Kidney epithelial cell (primary cell): ENCODE results near the gene UBR7. TPM values are rescaled to one million over a fixed set of nuclear protein-coding genes. Genes with fewer than 3 reads are reported as not detected.
"Not testable (repeated sequence)": the region's sequence is repeated elsewhere in the genome, so short reads cannot be mapped to it uniquely, and the experiment has no call there.

Experiments used
- DNase-seq: peaks from one replicate; pipeline ENCODE4 v3.0.0-alpha.2; 2010; ENCODE audit warnings: low read depth
- H3K27me3 ChIP-seq: 2 replicates; pipeline ENCODE4 v1.6.0; 2011; ENCODE audit warnings: low read length; ENCODE audit not compliant: control insufficient read depth, insufficient read depth
- H3K36me3 ChIP-seq: 2 replicates; pipeline ENCODE4 v1.5.1; 2011; ENCODE audit warnings: low read length; ENCODE audit not compliant: control insufficient read depth, insufficient read depth
- H3K4me3 ChIP-seq: 2 replicates; pipeline ENCODE4 v1.5.1; 2011; ENCODE audit warnings: low read depth, mild to moderate bottlenecking, control low read depth, low read length
- CTCF ChIP-seq: IDR thresholded peaks from 2 replicates; pipeline ENCODE4 v1.5.1; 2011; ENCODE audit warnings: mild to moderate bottlenecking, moderate library complexity, low read length, control low read depth, inconsistent platforms; ENCODE audit not compliant: insufficient read depth, poor library complexity, severe bottlenecking
- total RNA-seq: library from RNA; depleted of rRNA; stranded (reverse); fragments of >200 nt; gene quantifications from 2 replicates; pipeline ENCODE4 v1.2.3, GENCODE V29; 2015

Gene UBR7
- total RNA-seq = 12.5 and 16.1 TPM in 2 replicates

- TF ChIP-seq CTCF = peak; percentile 12
- H3K36me3 ChIP-seq = no peaks in the 10 kb centered on the region
- peak; percentile 89 for DNase-seq
- H3K27me3 ChIP-seq = no peaks in the 10 kb centered on the region
- peak within 1 kb of the TSS; percentile 83 for H3K4me3 ChIP-seq
Observed at GRCh38 chr14:93206793-93207467, at the start of gene UBR7, which contains the start of gene GON7. UBR7 (plus strand) TSS chr14:93207256; CDS start chr14:93207292, 36 bp downstream. GON7 (minus strand) TSS chr14:93207065; CDS start chr14:93207037, 28 bp downstream.

GRCh38 chr14:93158349-93158748 is 48.7 kb upstream of the UBR7 start:
- not testable (repeated sequence) for H3K4me3 ChIP-seq, DNase-seq, H3K27me3 ChIP-seq, H3K36me3 ChIP-seq

- H3K27me3 ChIP-seq, DNase-seq, H3K4me3 ChIP-seq, H3K36me3 ChIP-seq: not testable (repeated sequence)
Observed at GRCh38 chr14:93159625-93160352, 47.3 kb upstream of the UBR7 start.

GRCh38 chr14:93160353-93160801 is 46.7 kb upstream of the UBR7 start:
- peak; percentile 59 for TF ChIP-seq CTCF
- no peak for DNase-seq
- no peak overlapping the region for H3K4me3 ChIP-seq
- no peaks in the 10 kb centered on the region for H3K27me3 ChIP-seq
- no peaks in the 10 kb centered on the region for H3K36me3 ChIP-seq

GRCh38 chr14:93161411-93161940 is 45.6 kb upstream of the UBR7 start:
- H3K4me3 ChIP-seq = no peak overlapping the region
- H3K36me3 ChIP-seq = no peaks in the 10 kb centered on the region
- no peak for DNase-seq
- TF ChIP-seq CTCF = no peak
- no peaks in the 10 kb centered on the region for H3K27me3 ChIP-seq

- Histone ChIP-seq H3K36me3 (no peaks in the 10 kb centered on the region), H3K4me3 (no peak overlapping the region), H3K27me3 (no peaks in the 10 kb centered on the region)
- TF ChIP-seq CTCF = no peak
- no peak for DNase-seq
Observed at GRCh38 chr14:93163564-93163963, 43.5 kb upstream of the UBR7 start.

GRCh38 chr14:93165271-93166265 is 41.5 kb upstream of the UBR7 start:
- H3K4me3 ChIP-seq, DNase-seq: not testable (repeated sequence)

GRCh38 chr14:93168610-93169009 is 38.4 kb upstream of the UBR7 start:
- not testable (repeated sequence) for H3K27me3 ChIP-seq, DNase-seq, H3K36me3 ChIP-seq, H3K4me3 ChIP-seq

More at GRCh38 chr14:93165271-93166265, 41.5 kb upstream of the UBR7 start:
- H3K36me3 ChIP-seq, H3K27me3 ChIP-seq: not testable (repeated sequence)

GRCh38 chr14:93169619-93170018 is 37.4 kb upstream of the UBR7 start:
- not testable (repeated sequence) for H3K4me3 ChIP-seq, H3K27me3 ChIP-seq

More at GRCh38 chr14:93169619-93170018, 37.4 kb upstream of the UBR7 start:
- DNase-seq, H3K36me3 ChIP-seq: not testable (repeated sequence)
